LoVo (cell line): ENCODE data around the gene NEMP1.
"Not testable (repeated sequence)": the region's sequence is repeated elsewhere in the genome, so short reads cannot be mapped to it uniquely, and the experiment has no call there.

Experiments used
- DNase-seq: peaks from one replicate; pipeline ENCODE4 v3.0.0-alpha.2; 2016; ENCODE audit warnings: low spot score

NEMP1 gene

DNA sequence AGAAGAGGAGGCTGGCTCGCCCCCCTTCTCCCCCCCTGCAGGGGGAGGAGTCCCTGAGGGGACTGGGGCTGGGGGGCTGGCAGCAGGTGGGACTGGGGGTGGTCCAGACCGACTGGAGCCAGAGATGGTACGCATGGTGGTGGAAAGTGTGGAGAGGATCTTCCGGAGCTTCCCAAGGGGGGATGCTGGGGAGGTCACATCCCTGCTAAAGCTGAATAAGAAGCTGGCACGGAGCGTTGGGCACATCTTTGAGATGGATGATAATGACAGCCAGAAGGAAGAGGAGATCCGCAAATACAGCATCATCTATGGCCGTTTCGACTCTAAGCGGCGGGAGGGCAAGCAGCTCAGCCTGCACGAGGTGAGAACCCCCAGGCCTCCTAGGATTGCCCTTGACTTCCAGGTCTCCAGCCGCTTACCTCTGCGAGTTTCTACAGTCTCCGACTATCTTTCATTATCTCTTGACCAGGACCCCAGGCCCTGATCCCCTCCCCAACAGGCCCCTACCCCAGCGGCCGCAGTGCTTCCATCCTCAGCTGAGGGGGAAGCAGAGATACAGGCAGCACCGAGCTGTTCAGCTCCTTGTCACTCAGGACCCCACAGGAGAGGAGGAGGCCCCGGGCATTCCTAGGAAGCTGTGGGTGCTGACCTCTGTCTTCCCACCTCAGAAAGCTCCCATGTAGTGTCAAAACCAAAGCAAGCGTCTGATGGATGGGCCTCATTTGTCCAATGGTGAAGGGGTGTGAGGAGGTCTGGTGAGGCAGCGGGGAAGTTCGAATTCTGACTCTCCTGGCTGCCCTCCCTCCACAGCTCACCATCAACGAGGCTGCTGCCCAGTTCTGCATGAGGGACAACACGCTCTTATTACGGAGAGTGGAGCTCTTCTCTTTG is 13.3 kb upstream of the NEMP1 start:
- DNase-seq: no peak

DNA sequence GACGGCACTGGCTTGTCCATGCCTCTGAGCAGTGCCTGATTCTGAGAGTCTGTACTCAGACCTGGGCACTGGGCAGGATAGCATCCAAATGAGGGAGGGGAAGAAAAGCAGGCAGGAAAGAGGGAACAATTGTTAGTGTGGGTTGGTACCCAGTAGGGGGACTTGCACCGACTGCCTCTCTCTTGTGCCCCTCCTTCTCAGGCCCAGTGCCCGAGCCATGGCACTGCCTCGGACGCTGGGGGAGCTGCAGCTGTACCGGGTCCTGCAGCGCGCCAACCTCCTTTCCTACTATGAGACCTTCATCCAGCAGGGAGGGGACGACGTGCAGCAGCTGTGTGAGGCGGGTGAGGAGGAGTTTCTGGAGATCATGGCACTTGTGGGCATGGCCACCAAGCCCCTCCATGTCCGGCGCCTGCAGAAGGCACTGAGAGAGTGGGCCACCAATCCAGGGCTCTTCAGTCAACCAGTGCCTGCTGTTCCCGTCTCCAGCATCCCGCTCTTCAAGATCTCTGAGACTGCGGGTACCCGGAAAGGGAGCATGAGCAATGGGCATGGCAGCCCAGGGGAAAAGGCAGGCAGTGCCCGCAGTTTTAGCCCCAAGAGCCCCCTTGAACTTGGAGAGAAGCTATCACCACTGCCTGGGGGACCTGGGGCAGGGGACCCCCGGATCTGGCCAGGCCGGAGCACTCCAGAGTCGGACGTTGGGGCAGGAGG is 12.5 kb upstream of the NEMP1 start:
- no peak for DNase-seq

DNA sequence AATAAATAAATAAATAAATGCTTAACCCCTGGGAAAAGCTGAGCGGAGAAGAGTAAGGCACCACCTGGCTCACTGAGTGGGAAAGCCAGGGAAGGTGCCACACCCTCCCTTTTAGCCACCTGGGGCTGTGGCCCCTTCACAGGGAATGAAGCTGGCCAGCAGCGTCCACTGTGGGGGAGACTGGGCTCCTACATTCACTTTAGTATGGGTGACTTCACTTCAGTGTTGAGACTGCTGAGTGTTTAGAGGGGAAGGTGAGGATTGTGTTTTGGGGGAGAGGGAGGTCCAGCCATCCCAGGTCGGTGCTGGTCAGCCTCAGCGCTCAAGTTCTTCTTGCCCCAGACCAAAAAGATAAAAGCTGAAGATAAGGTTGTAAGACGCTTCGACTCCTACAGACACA is 11.9 kb upstream of the NEMP1 start:
- DNase-seq: no peak

DNA sequence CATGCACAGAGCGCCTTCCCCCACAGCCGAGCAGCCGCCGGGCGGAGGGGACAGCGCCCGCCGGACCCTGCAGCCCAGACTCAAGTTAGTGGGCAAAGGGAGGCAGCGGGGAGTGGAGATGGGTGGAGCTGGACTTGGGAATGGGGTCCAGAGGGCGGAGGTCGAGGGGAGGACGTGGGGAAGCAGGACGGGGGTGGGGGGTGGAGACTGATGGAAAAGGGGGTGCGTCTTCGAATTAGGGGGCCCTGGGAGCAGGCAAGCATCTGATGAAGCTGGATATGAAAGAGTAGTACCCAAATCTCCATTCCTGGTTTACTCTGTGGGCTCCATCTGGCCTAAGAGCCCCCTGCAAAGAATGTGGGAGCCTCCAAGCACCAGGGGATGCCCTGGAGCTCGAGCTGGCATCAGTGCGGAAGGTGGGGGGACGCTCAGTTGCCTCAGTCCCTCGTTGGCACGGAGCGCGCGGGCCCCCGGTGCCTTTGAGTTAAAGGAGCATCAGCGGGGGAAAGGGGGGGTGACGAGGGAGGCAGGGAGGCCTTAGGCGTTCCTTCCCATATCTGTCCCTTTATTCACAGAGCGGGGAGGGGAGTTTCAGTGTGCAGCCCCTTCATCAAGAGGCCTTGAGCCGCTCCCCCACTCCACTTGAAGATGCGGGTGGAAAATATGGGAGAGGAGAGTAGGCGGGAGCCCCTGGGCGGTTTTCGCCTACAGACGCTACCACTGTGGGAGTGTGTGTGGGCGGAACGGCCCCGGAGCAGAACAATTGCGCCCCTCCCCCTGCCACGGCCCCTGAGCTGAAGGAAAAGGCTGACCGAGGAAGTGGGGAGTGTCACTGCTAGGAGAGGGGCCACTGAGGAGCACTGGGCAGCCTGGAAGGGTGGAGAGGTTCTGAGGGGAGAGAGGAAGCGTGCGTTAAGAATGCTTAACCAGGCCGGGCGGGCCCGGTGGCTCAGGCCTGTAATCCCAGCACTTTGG is 11.0 kb upstream of the NEMP1 start:
- DNase-seq: no peak

DNA sequence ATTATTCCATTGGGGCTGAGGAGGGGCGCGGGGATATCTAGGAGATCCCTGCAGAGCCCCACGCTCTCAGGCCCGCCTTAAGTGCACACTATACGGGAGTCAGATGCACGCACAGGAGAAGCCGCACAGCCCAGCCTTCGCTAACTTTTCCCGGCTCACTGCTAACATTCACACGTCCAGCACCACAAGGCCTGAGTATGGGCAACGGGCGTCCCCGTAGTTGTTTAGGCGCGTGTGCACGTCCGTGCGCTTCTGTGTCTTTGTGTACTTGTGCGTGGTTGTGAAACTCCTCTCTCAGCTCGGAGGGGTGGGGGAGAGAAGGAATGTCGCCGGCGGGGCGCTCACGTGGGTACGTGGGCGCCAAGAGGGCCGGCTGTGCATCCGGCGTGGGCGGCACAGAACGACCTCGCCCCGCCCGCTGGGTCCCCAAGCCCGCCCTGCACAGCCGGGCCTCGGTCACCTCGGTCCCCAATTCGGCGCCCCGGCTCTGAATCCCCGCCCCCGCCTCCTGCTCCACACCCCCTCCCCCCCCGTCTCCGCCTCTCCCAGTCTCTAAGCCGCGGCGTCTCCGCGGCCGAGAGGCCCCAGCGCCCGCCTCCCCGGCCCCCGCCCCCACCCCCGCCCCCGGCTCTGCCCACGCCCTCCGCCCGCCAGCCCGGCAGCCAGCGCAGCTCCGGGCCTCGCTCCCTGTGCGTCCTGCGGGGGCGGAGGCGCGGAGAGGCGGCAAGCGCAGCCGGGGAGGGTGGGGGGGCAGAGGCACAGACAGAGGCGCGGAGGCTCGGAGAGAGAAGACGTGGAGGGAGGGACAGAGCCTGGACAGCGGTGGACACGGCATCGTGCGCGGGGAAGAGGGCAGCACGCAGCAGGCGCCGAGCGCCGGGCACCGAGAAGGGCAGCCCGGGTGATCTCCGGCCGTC is 10.0 kb upstream of the NEMP1 start, which contains the start of gene NAB2:
NAB2 (plus strand) TSS at position 761 of the 917 bp plus-strand sequence. CDS start 158 bp downstream, outside the sequence.
- DNase-seq: peak; percentile 98

DNA sequence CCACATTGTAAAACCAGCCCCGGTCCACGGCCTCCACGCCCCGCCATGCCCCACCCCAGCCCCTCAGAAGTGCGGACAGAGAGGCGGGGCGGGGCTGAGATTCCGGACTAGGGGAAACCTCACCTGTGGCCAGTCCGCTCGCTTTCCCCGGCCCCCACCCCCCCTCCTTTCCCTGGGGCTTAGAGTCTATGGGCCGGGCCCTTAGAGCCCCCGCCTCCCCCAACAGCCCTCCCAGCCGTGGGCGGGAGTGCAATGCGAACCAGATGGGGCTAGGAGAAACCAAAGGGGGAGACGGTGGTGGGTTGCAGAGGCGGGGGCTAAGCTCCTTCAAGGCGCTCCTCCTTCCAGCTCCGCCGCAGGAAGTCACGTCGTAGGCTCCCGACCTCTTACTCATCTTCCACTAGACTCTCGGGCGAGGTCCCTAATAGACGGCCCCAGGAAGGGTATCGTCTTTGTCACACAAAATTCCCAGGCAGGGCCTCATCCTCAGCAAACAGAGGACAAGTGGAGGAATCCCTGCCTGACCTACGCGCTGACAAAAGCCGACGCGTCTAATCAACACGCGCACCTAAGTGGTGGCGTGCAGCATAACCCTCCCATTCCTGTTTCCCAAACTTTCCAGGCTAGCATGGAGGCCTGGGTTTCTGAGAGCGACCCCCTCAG is 9.2 kb upstream of the NEMP1 start:
- peak; percentile 78 for DNase-seq

DNA sequence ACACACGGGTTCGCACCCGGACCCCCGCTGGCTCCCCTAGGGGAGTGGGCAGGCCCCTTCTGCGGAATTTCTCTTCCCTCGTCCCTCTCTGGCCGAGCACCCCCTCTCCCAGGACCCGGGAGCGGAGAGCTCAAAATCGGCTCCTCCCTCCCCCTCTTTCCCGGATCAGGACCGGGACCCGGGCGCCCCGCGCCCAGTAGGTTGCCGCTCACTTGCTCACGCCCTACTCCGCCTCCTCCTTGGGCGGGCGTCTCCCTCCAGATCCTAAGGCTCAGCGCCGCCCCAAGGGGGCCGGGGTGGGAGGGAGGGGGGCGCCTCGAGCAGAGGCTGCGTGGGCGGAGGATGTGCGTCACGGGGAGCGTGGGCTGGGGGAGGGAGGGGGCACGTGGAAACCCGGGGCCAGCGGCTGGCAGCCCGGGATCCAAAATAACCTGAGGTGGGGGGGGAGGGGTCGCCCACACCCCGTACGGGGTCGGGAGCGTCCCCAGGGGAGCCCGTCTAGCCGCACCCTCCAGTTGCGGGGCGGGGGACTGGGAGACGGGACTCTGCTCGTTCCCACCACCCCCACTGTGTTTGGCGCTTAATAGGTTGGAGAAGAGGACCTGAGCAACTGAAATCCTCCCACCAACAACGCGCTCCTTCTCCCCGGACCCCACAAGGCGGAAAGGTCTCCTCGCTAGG is 8.6 kb upstream of the NEMP1 start:
- DNase-seq: peak; percentile 75

DNA sequence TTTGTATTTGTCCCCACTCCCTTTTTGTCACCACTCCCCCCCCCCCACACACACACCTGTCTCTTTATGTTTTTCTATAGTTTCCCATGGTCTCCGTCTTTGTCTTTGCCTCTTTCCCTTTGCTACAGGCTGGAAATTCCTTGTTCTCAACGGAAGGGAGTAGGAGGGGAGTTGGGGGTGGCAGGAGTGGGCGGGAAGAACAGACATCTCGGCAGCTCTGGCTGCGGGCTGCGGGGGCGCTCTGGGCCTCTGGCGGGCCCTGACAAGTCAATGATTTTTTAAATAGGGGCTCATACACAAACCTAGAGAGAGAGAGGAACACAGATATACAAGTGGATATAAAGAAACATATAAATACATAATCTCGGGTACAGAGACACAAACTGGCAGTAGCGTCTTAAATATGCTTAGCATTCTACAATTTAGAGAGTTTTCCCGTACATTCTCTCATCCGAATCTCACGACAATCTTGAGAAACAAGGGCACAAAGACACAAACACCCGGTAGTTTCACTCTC is 8.0 kb upstream of the NEMP1 start:
- no peak for DNase-seq

DNA sequence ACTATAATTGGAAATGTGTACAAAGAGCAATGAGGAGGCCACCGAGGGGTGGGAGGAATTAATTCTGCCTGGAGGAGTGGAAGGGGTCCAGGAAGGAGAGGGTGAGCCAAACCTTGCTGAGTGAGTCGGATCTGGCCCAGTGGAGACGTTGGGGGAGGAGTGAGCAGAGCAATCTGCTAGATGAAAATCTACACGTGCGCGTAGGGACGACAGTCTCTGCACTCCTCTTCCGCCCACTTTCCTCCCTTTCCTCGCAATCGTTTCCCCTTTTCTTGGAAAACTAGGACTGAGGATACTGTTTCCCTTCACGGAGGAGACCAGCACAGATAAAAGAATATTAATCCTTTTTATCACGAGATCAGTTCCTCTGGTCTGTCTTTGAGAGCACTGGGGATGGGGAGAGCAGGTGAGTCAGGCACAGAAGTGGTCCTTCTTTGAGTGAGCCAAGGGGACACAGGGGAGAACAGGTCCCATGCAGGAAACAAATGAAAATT is 7.5 kb upstream of the NEMP1 start:
- no peak for DNase-seq

DNA sequence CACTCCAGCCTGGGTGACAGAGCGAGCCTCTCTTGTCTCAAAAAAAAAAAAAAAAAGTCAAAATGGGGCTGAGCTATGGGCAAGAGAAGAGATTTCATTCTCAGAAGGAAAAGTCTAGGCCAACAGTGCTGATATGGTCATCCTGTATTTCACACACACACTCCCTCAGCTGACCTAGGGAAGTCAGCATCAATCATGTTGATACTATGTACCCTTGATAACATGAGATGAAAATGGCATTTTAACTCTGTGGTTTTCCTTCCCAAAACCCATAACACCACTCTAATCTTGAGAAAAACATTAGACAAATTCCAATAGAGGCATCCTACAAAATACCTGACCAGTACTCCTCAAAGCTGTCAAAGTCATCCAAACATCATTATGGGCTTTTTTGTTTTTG is 2.3 kb upstream of the NEMP1 start:
- no peak for DNase-seq

DNA sequence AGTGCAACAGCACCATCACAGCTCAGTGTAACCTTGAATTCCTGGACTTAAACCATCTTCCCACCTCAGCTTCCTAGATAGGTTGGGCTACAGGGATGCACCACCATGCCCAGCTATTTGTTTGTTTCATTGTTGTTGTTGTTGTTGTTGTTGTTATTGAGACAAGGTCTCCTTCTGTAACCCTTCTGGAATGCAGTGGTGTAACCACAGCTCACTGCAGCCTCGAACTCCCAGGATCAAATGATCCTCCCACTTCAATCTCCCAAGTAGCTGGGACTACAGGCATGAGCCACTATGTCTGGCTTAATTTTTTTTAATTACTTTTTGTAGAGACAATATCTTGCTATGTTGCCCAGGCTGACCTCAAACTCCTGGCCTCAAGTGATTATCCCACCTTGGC is 1.2 kb upstream of the NEMP1 start:
- no peak for DNase-seq

DNA sequence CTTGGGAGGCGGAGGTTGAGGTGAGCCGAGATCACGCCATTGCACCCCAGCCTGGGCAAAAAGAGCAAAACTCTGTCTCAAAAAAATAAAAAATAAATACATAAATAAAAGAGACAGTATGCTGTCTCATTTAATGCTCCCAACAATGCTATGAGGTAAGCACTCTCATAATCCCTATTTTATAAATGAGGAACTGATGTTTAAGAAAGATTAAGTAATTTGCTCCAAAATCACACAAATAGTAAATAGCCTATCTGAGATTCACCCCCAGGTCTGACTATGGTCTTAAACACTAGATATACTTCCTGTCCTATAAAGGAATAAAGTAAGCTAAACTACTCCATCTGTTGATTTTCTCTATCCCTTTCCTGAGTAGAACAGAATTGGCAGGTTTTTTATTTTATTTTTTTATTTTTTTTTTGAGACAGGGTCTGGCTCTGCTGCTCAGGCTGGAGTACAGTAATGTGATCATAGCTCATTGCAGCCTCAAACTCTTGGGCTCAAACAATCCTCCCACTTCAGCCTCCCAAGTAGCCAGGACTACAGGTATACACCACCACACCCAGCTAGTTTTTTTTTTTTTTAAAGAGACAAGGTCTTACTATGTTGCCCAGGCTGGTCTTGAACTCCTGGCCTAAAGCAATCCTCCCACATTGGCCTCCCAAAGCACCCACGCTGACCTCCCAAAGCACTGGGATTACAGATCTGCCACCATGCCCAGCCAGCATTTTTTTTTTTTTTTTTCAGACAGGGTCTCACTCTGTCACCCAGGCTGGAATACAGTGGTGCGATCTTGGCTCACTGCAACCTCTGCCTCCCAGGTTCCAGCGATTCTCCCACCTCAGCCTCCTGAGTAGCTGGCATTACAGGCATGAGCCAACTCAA is 4.8 kb downstream of the NEMP1 start:
- not testable (repeated sequence) for DNase-seq

DNA sequence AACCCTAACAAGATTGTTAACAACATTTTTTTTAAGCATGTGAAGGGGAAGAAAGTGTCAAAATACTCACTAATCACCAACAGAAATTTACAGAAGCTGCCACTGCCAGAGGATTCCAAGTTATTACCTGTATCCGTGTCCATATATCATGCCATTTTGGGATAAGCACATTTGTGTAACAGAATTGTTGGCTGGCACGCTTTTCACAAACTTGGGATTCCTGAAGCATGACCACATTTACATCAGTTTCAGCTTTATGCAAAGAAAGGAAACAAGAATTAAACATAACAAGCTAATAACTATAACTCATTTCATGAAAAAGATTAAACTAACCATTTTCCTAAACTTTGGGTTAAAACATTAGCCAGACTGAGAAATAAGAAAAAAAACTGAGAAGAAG is 5.9 kb downstream of the NEMP1 start:
- no peak for DNase-seq

DNA sequence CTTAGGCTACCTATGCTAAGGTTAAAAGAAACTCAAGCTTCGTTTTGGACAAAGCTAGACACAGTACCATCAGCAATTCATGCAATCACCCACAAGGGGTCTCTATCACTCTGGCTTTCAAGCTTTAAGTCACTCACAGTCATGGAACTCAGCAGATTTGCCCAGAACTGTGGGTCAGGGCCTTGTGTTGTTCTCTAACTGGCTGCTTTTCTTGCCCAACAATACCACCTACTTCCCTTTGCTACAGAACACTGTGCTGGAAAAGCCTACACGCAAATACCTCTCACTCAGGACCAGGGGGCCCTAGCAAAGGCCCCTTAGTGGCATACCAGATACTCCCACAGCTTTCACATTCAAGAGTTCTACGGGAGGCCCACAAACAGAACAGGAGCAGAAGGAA is 9.1 kb downstream of the NEMP1 start:
- peak; percentile 79 for DNase-seq

DNA sequence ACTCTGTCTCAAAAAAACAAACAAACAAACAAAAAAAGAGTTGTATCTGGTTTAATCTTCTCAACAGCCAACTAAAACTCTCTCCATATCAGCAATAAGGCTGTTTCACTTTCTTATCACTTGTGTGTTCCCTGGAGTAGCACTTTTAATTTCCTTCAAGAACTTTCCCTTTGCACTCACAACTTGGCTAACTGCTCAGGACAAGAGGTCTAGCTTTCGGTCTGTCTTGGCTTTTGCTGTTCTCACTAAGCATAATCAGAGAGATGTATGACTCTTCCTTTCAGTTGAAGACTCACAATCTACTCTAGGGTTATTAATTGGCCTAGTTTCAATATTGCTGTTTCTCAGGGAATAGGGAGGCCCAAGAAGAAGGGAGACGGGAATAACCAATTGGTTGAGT is 12.3 kb downstream of the NEMP1 start:
- DNase-seq: no peak

DNA sequence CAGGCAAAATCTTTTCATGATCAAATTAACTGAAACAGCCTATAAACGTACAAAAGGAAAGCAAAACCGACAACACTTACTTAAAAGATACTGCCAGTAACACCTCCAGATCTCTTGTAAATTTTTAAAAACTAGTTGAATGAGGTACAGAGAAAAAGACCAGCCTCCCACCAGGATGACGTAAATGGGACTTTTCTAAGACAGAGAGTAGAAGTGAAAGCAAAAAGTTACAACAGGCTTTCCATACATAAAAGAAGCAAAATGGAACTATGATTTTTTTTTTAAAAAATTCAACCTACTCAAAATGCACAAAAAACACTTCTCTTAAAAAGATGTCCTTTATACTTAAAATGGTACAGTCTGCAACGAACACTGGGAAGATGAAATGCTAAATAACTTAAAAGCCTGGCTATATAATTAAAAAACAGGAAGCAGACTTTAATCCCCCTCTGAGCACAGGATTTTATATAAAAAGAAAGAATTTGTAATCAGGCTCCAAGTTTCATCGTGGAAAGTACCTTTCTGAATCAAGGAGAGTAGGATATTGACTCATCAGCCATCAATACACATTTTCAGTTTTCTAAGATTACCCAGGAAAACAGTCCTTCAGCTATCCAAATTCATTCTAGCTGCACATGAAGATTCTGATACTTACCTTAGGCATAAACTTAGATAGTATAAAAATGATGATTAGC is 14.5 kb downstream of the NEMP1 start:
- DNase-seq: no peak

DNA sequence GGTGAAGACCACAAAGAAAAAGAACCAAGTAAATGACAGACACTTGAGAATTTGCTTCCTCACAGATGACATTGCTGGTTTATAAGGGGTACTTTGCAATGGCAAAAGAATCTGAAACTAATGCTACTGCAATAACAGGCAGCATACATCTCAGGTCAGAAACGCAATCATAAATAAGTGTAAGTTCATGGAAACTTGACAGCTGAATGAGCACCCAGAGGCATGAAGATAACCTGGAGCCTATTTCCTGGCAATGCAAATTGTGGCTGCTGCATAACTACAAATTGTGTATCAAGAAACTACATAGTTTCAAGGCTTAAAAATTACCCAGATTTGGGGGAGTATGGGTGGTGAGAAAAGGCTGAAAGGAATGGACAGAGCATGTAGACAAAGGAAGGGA is 20.1 kb downstream of the NEMP1 start:
- no peak for DNase-seq
